ENCODE data around the gene SRGAP1. TPM values are rescaled to one million over a fixed set of nuclear protein-coding genes. Genes with fewer than 3 reads are reported as not detected.

The SRGAP1 gene
- total and polyA plus RNA-seq, 9 donors = 4.7 to 10.5 (median 5.7) TPM

DNA sequence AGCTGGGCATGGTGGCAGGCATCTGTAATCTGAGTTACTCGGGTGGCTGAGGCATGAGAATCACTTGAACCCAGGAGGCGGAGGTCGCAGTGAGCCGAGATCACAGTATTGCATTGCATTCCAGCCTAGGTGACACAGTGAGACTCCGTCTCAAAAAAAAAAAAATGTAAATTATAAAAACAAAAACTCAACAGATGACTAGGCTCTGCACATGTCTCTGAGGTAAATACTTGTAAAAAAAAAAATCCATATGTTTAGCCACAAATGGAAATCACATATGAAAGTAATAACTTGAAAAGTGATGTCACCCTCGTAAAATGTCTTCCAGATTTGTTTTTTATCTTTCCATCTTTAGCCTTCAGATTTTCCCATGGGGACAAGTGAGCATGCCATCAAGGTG is 292.6 kb downstream of the SRGAP1 start:
- peaks cover under 1% of the 10 kb centered on the region for H3K36me3 ChIP-seq (ENCODE audit: control insufficient read depth, insufficient read depth, low read length)
- no peaks in the 10 kb centered on the region for H3K4me1 ChIP-seq (ENCODE audit: control insufficient read depth, insufficient read depth, low read length)
- peak; percentile 16 for DNase-seq
- H3K27ac ChIP-seq (ENCODE audit: low read length) = no peak overlapping the region
- no peaks in the 10 kb centered on the region for H3K27me3 ChIP-seq (ENCODE audit: control insufficient read depth, insufficient read depth, low read length)
- WGBS (ENCODE audit: insufficient coverage) = 100% methylated on average over 1 of the region's 6 CpGs
- H3K9me3 ChIP-seq (replicated peaks; ENCODE audit: control insufficient read depth, low read depth, low read length) = peaks cover 17% of the 10 kb centered on the region
- H3K4me3 ChIP-seq (ENCODE audit: low read length) = no peak overlapping the region

GRCh38 chr12:64139021-64139420 is 294.5 kb downstream of the SRGAP1 start:
- no peak overlapping the region for H3K4me3 ChIP-seq (ENCODE audit: low read length)
- peaks cover 12% of the 10 kb centered on the region for H3K36me3 ChIP-seq (ENCODE audit: control insufficient read depth, insufficient read depth, low read length)
- no peak overlapping the region for H3K27ac ChIP-seq (ENCODE audit: low read length)
- DNase-seq = no peak
- WGBS (ENCODE audit: insufficient coverage) = no CpG with 5 or more reads among the region's 1 CpG
- H3K4me1 ChIP-seq (ENCODE audit: control insufficient read depth, insufficient read depth, low read length) = no peaks in the 10 kb centered on the region
- peaks cover 7% of the 10 kb centered on the region for H3K9me3 ChIP-seq (replicated peaks; ENCODE audit: control insufficient read depth, low read depth, low read length)
- no peaks in the 10 kb centered on the region for H3K27me3 ChIP-seq (ENCODE audit: control insufficient read depth, insufficient read depth, low read length)

DNA sequence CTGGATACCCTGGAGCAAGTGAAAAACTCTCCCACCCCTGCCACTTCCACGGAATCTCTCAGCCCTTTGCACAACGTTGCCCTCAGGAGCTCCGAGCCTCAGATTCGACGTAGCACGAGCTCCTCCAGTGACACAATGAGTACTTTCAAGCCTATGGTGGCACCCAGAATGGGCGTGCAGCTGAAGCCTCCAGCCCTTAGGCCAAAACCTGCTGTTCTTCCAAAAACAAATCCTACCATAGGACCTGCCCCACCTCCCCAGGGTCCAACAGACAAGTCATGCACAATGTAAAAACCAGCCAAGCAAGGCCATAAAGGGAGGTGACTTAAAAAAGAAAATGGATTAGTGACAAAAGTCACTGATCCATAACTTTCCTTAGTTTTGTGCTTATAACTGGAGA is 297.9 kb downstream of the SRGAP1 start:
- H3K27ac ChIP-seq (ENCODE audit: low read length) = no peak overlapping the region
- no peak for DNase-seq
- no peak overlapping the region for H3K4me3 ChIP-seq (ENCODE audit: low read length)
- WGBS (ENCODE audit: insufficient coverage) = 90% methylated on average over 6 of the region's 7 CpGs
- peaks cover 12% of the 10 kb centered on the region for H3K36me3 ChIP-seq (ENCODE audit: control insufficient read depth, insufficient read depth, low read length)
- H3K4me1 ChIP-seq (ENCODE audit: control insufficient read depth, insufficient read depth, low read length) = no peaks in the 10 kb centered on the region
- no peaks in the 10 kb centered on the region for H3K9me3 ChIP-seq (replicated peaks; ENCODE audit: control insufficient read depth, low read depth, low read length)
- no peaks in the 10 kb centered on the region for H3K27me3 ChIP-seq (ENCODE audit: control insufficient read depth, insufficient read depth, low read length)

GRCh38 chr12:64142784-64143183 is 298.3 kb downstream of the SRGAP1 start:
- Histone ChIP-seq H3K4me3 (ENCODE audit: low read length) (no peak overlapping the region), H3K27me3 (ENCODE audit: control insufficient read depth, insufficient read depth, low read length) (no peaks in the 10 kb centered on the region), H3K4me1 (ENCODE audit: control insufficient read depth, insufficient read depth, low read length) (no peaks in the 10 kb centered on the region), H3K27ac (ENCODE audit: low read length) (no peak overlapping the region), H3K36me3 (ENCODE audit: control insufficient read depth, insufficient read depth, low read length) (peaks cover 12% of the 10 kb centered on the region), H3K9me3 (replicated peaks; ENCODE audit: control insufficient read depth, low read depth, low read length) (no peaks in the 10 kb centered on the region)
- no peak for DNase-seq
- 92% methylated on average over 4 of the region's 7 CpGs for WGBS (ENCODE audit: insufficient coverage)

GRCh38 chr12:64145226-64145625 is 300.7 kb downstream of the SRGAP1 start:
- Histone ChIP-seq H3K27me3 (ENCODE audit: control insufficient read depth, insufficient read depth, low read length) (no peaks in the 10 kb centered on the region), H3K4me1 (ENCODE audit: control insufficient read depth, insufficient read depth, low read length) (no peaks in the 10 kb centered on the region), H3K36me3 (ENCODE audit: control insufficient read depth, insufficient read depth, low read length) (peaks cover 12% of the 10 kb centered on the region), H3K9me3 (replicated peaks; ENCODE audit: control insufficient read depth, low read depth, low read length) (no peaks in the 10 kb centered on the region), H3K27ac (ENCODE audit: low read length) (no peak overlapping the region), H3K4me3 (ENCODE audit: low read length) (no peak overlapping the region)
- WGBS (ENCODE audit: insufficient coverage) = 70% methylated on average over 5 of the region's 5 CpGs
- DNase-seq = no peak

GRCh38 chr12:64147011-64147631 is 302.6 kb downstream of the SRGAP1 start:
- WGBS (ENCODE audit: insufficient coverage) = 31% methylated on average over 5 of the region's 21 CpGs
- no peak for DNase-seq
- H3K4me1 ChIP-seq (ENCODE audit: control insufficient read depth, insufficient read depth, low read length) = no peaks in the 10 kb centered on the region
- H3K27ac ChIP-seq (ENCODE audit: low read length) = no peak overlapping the region
- peaks cover 12% of the 10 kb centered on the region for H3K36me3 ChIP-seq (ENCODE audit: control insufficient read depth, insufficient read depth, low read length)
- H3K9me3 ChIP-seq (replicated peaks; ENCODE audit: control insufficient read depth, low read depth, low read length) = no peaks in the 10 kb centered on the region
- no peaks in the 10 kb centered on the region for H3K27me3 ChIP-seq (ENCODE audit: control insufficient read depth, insufficient read depth, low read length)
- H3K4me3 ChIP-seq (ENCODE audit: low read length) = no peak overlapping the region

DNA sequence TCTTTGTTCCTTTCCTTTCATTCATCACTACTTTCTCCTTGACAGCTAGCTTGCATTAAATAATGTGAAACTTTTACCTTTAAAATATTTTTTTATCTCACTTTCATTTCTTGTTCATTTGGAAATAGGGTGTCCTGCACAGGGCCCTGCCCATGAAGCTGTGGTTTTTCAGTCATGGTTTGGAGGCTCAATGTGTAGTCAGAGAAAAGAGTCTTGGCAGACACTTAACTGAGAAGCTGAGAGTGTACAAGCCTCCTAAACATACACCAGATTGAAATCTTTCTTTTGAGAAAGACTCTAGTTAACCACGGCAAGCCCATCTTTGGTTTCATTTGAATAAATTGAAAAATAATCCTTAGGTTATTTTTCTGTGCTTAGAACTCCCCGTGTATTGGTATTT is 303.4 kb downstream of the SRGAP1 start:
- no peaks in the 10 kb centered on the region for H3K27me3 ChIP-seq (ENCODE audit: control insufficient read depth, insufficient read depth, low read length)
- WGBS (ENCODE audit: insufficient coverage) = no CpG with 5 or more reads among the region's 2 CpGs
- no peak overlapping the region for H3K27ac ChIP-seq (ENCODE audit: low read length)
- no peak overlapping the region for H3K4me3 ChIP-seq (ENCODE audit: low read length)
- peaks cover 6% of the 10 kb centered on the region for H3K36me3 ChIP-seq (ENCODE audit: control insufficient read depth, insufficient read depth, low read length)
- no peak for DNase-seq
- H3K4me1 ChIP-seq (ENCODE audit: control insufficient read depth, insufficient read depth, low read length) = no peaks in the 10 kb centered on the region
- H3K9me3 ChIP-seq (replicated peaks; ENCODE audit: control insufficient read depth, low read depth, low read length) = no peaks in the 10 kb centered on the region

DNA sequence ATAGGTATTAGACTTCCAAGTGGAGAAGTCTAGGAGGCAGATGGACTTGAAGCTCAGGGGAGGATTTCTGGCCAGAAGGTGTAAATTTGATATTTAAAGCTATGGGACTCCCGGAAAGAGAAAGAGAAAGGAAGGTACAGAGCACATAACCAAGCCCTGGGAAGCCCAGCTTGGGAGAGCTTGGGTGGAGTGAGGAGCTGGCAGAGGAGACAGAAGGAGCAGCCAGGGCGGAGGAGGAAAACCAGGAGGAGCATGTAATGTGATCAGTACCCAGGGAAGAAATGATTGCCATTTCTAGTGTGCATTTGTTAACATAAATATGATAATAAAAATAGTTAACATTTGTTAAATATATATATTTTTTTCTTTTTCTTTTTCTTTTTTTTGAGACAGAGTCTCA is 310.2 kb downstream of the SRGAP1 start:
- Histone ChIP-seq H3K4me1 (ENCODE audit: control insufficient read depth, insufficient read depth, low read length) (no peaks in the 10 kb centered on the region), H3K9me3 (replicated peaks; ENCODE audit: control insufficient read depth, low read depth, low read length) (no peaks in the 10 kb centered on the region), H3K36me3 (ENCODE audit: control insufficient read depth, insufficient read depth, low read length) (no peaks in the 10 kb centered on the region), H3K4me3 (ENCODE audit: low read length) (no peak overlapping the region), H3K27me3 (ENCODE audit: control insufficient read depth, insufficient read depth, low read length) (no peaks in the 10 kb centered on the region), H3K27ac (ENCODE audit: low read length) (no peak overlapping the region)
- WGBS (ENCODE audit: insufficient coverage) = 63% methylated on average over 1 of the region's 2 CpGs
- DNase-seq = no peak

DNA sequence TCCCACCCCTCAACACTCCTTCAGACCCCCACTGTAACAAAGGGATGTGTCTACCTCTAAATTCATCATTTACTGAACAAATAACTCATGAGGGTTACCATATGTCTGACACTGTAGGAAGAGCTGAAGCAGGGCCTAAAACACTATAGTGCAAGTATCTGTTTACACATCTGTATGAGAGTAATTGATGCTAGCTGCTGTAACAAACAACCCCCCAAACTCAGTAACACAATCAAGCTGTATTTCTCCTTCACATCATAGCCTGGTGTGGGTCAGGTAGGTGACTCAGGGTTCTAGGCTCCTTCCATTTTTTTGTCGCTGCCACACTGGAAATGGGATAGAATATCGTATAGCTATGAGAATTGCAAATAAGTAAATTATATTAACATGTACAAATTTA is 312.6 kb downstream of the SRGAP1 start:
- no peaks in the 10 kb centered on the region for H3K9me3 ChIP-seq (replicated peaks; ENCODE audit: control insufficient read depth, low read depth, low read length)
- no peak overlapping the region for H3K4me3 ChIP-seq (ENCODE audit: low read length)
- DNase-seq = no peak
- H3K27me3 ChIP-seq (ENCODE audit: control insufficient read depth, insufficient read depth, low read length) = no peaks in the 10 kb centered on the region
- no peak overlapping the region for H3K27ac ChIP-seq (ENCODE audit: low read length)
- H3K4me1 ChIP-seq (ENCODE audit: control insufficient read depth, insufficient read depth, low read length) = no peaks in the 10 kb centered on the region
- no peaks in the 10 kb centered on the region for H3K36me3 ChIP-seq (ENCODE audit: control insufficient read depth, insufficient read depth, low read length)
- WGBS (ENCODE audit: insufficient coverage) = no CpG with 5 or more reads among the region's 2 CpGs

- no peak for DNase-seq
- no peaks in the 10 kb centered on the region for H3K4me1 ChIP-seq (ENCODE audit: control insufficient read depth, insufficient read depth, low read length)
- H3K36me3 ChIP-seq (ENCODE audit: control insufficient read depth, insufficient read depth, low read length) = no peaks in the 10 kb centered on the region
- no peak overlapping the region for H3K27ac ChIP-seq (ENCODE audit: low read length)
- no CpG with 5 or more reads among the region's 2 CpGs for WGBS (ENCODE audit: insufficient coverage)
- no peaks in the 10 kb centered on the region for H3K9me3 ChIP-seq (replicated peaks; ENCODE audit: control insufficient read depth, low read depth, low read length)
- H3K27me3 ChIP-seq (ENCODE audit: control insufficient read depth, insufficient read depth, low read length) = no peaks in the 10 kb centered on the region
- H3K4me3 ChIP-seq (ENCODE audit: low read length) = no peak overlapping the region
Observed at GRCh38 chr12:64160021-64160710, 315.7 kb downstream of the SRGAP1 start.

Measured in muscle of leg (tissue), 11 donors.